Measurements from ENCODE around the gene RNPS1. TPM values are rescaled to one million over a fixed set of nuclear protein-coding genes. Genes with fewer than 3 reads are reported as not detected.
"Not testable (repeated sequence)": the region's sequence is repeated elsewhere in the genome, so short reads cannot be mapped to it uniquely, and the experiment has no call there.

RNPS1 gene
- total and polyA plus RNA-seq, 8 donors, result 109 to 208 (median 194) TPM

- Histone ChIP-seq H3K27me3 (no peaks in the 10 kb centered on the region), H3K27ac (no peak overlapping the region), H3K4me3 (no peak overlapping the region), H3K4me1 (peaks cover 18 to 33% of the 10 kb centered on the region in 2 donors), H3K36me3 (peaks cover 0 to 6% of the 10 kb centered on the region in 2 donors), H3K9me3 (no peaks in the 10 kb centered on the region)
- ATAC-seq (no peak), DNase-seq (peak in 1 of 4 donors; percentile 66)
- intact Hi-C loops (cut with DNase I), result no loop called here
- TF ChIP-seq, protein P1, sequence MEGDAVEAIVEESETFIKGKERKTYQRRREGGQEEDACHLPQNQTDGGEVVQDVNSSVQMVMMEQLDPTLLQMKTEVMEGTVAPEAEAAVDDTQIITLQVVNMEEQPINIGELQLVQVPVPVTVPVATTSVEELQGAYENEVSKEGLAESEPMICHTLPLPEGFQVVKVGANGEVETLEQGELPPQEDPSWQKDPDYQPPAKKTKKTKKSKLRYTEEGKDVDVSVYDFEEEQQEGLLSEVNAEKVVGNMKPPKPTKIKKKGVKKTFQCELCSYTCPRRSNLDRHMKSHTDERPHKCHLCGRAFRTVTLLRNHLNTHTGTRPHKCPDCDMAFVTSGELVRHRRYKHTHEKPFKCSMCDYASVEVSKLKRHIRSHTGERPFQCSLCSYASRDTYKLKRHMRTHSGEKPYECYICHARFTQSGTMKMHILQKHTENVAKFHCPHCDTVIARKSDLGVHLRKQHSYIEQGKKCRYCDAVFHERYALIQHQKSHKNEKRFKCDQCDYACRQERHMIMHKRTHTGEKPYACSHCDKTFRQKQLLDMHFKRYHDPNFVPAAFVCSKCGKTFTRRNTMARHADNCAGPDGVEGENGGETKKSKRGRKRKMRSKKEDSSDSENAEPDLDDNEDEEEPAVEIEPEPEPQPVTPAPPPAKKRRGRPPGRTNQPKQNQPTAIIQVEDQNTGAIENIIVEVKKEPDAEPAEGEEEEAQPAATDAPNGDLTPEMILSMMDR (IDR thresholded peaks at IDR 0.05), result no peak
Measured at GRCh38 chr16:2270588-2271470, 2.9 kb upstream of the RNPS1 start.

GRCh38 chr16:2270070-2270462 lies 2.1 kb upstream of the RNPS1 start:
- peaks cover 20 to 41% of the 10 kb centered on the region in 2 donors for H3K4me1 ChIP-seq
- no peak for ATAC-seq
- no peak overlapping the region for H3K4me3 ChIP-seq
- H3K27me3 ChIP-seq, result no peaks in the 10 kb centered on the region
- DNase-seq, result no peak
- intact Hi-C loops (cut with DNase I), result no loop called here
- TF ChIP-seq, protein P1 (IDR thresholded peaks at IDR 0.05), result no peak
- H3K9me3 ChIP-seq, result no peaks in the 10 kb centered on the region
- H3K27ac ChIP-seq, result no peak overlapping the region
- H3K36me3 ChIP-seq, result no peaks in the 10 kb centered on the region

DNA sequence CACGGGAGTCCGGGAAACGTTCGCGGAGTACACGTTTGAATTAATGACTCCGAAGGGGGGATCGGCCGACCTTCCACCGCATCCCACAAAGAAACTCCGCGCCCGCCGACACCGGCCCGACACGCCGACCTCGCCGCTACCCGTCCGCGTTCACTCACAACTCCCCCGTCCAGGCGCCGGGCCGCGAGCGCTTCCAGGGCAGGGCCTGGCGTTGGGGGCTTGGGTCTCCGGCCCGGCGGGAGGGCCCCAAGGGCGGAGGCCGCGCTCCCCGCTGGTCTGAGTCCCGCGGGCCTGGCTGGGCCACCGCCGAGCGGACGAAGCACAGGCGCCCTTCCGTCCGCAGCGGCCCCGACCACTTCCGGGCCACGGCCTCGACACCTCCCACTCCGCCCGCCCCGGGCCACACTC lies 417 bp downstream of the RNPS1 start:
- Histone ChIP-seq H3K36me3 (peaks cover 0 to 21% of the 10 kb centered on the region in 2 donors), H3K27ac (peak overlapping the region; percentile 97 to 98), H3K4me1 (peaks cover 20 to 44% of the 10 kb centered on the region in 2 donors), H3K4me3 (peak overlapping the region; percentile 80 to 98)
- peak; percentile 85 for ATAC-seq
- DNase-seq; H3K27me3 ChIP-seq; intact Hi-C loops (cut with DNase I); H3K9me3 ChIP-seq: not testable (repeated sequence)

DNA sequence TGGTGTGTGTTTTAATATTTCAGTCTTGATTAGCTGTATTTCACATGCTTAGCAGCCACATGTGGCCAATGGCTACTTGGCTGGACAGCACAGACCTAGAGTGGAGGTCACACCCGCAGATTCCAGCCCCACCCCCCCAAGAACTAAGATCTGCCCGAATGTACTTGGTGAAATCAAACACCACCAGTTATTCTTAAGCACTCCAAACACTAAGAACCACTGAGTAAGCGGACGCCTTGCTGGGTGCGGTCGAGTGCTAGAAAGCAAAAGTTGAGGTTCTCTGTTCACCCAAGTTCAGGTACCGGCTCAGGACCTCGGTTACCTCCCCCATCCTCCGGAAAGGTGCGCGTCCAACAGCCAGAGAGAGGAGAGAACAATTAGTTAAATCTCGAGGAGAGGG lies 1.0 kb downstream of the RNPS1 start:
- DNase-seq; H3K9me3 ChIP-seq; H3K27me3 ChIP-seq; intact Hi-C loops (cut with DNase I): not testable (repeated sequence)
- peak overlapping the region; percentile 80 to 98 for H3K4me3 ChIP-seq
- ATAC-seq, result peak; percentile 5
- peaks cover 0 to 27% of the 10 kb centered on the region in 2 donors for H3K36me3 ChIP-seq
- peaks cover 20 to 39% of the 10 kb centered on the region in 2 donors for H3K4me1 ChIP-seq
- peak overlapping the region in 1 of 2 donors; percentile 97 for H3K27ac ChIP-seq

- ATAC-seq; intact Hi-C loops (cut with DNase I); H3K9me3 ChIP-seq; DNase-seq; H3K27ac ChIP-seq; H3K27me3 ChIP-seq; H3K4me3 ChIP-seq: not testable (repeated sequence)
- peaks cover 0 to 66% of the 10 kb centered on the region in 2 donors for H3K36me3 ChIP-seq
- H3K4me1 ChIP-seq, result peaks cover 9 to 22% of the 10 kb centered on the region in 2 donors
Measured at GRCh38 chr16:2263026-2263425, 4.9 kb downstream of the RNPS1 start.

- TF ChIP-seq, protein P1 (IDR thresholded peaks at IDR 0.05), result no peak
- intact Hi-C loops (cut with DNase I), result no loop called here
- no peak overlapping the region for H3K4me3 ChIP-seq
Measured at GRCh38 chr16:2260250-2260649, 7.7 kb downstream of the RNPS1 start.

DNA sequence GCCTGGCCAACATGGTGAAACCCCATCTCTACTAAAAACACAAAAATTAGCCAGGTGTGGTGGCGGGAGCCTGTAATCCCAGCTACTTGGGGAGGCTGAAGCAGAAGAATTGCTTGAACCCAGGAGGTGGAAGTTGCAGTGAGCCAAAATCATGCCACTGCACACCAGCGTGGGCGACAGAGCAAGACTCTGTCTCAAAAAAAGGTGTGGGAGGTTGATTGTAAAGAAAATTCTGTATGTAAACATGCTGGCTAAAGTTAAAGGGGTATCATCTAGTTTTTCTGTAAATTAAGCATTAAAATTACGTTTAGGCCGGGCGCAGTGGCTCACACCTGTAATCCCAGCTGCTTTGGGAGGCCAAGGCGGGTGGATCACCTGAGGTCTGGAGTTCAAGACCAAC lies 9.4 kb downstream of the RNPS1 start:
- H3K27ac ChIP-seq; H3K4me3 ChIP-seq; ATAC-seq; intact Hi-C loops (cut with DNase I); H3K9me3 ChIP-seq; H3K4me1 ChIP-seq; DNase-seq; H3K27me3 ChIP-seq: not testable (repeated sequence)
- H3K36me3 ChIP-seq, result peaks cover 0 to 100% of the 10 kb centered on the region in 2 donors

More at GRCh38 chr16:2260250-2260649, 7.7 kb downstream of the RNPS1 start:
- no peak for DNase-seq
- H3K4me1 ChIP-seq, result peaks cover 0 to 7% of the 10 kb centered on the region in 2 donors
- H3K9me3 ChIP-seq, result no peaks in the 10 kb centered on the region
- no peak overlapping the region for H3K27ac ChIP-seq
- H3K36me3 ChIP-seq, result peaks cover 0 to 94% of the 10 kb centered on the region in 2 donors
- H3K27me3 ChIP-seq, result no peaks in the 10 kb centered on the region
- no peak for ATAC-seq

Measured in left lung (tissue), 10 donors.